GM19099 (cell line): ENCODE results near the gene PHTF2.

ENCODE experiments used
- POLR2A ChIP-seq: IDR thresholded peaks from 3 replicates; pipeline ENCODE4 v1.6.1; 2011; ENCODE audit warnings: low read depth; ENCODE audit not compliant: insufficient read length; ENCODE audit errors: extremely low read depth

Gene PHTF2

GRCh38 chr7:77878500-77878899 lies 79.9 kb downstream of the PHTF2 start:
- TF ChIP-seq POLR2A, result no peak

GRCh38 chr7:77879272-77879671 lies 80.7 kb downstream of the PHTF2 start:
- no peak for TF ChIP-seq POLR2A

DNA sequence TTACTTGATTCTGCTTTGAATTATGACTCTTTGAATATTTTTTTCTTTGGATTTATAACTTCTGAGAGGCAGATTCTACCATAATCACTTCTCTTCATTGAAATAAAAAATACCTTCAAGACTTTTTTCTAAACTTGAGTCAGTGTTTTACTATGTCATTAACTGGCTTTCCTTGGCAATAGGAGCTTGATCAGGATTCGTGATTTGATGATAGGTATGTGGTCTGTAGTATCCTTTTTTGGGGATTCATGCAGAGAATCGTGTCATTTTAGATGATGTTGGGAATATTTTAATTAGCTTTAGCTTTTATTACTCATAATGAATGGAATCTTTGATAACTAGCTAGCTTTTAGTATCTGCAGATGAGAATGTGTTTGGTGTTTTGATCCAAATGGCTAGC lies 83.3 kb downstream of the PHTF2 start:
- no peak for TF ChIP-seq POLR2A

DNA sequence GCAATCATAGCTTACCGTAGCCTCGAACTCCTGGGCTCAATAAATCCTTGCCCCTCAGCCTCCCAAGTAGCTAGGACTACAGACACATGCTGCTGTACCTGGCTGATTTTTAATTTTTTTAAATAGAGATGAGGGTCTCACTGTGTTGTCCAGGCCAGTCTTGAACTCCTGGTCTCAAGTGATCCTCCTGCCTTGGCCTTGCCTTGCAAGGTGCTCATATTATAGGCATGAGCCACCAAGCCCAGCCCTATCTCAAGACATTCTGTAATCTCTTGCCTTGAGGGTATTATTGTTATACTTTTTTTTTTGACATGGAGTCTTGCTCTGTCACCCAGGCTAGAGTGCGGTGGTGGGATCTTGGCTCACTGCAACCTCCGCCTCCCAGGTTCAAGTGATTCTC lies 86.6 kb downstream of the PHTF2 start:
- TF ChIP-seq POLR2A, result no peak

- no peak for TF ChIP-seq POLR2A
Measured at GRCh38 chr7:77887567-77887966, 89.0 kb downstream of the PHTF2 start.

GRCh38 chr7:77888998-77889397 lies 90.4 kb downstream of the PHTF2 start:
- TF ChIP-seq POLR2A, result no peak

- TF ChIP-seq POLR2A, result no peak
Measured at GRCh38 chr7:77893813-77894212, 95.2 kb downstream of the PHTF2 start.

DNA sequence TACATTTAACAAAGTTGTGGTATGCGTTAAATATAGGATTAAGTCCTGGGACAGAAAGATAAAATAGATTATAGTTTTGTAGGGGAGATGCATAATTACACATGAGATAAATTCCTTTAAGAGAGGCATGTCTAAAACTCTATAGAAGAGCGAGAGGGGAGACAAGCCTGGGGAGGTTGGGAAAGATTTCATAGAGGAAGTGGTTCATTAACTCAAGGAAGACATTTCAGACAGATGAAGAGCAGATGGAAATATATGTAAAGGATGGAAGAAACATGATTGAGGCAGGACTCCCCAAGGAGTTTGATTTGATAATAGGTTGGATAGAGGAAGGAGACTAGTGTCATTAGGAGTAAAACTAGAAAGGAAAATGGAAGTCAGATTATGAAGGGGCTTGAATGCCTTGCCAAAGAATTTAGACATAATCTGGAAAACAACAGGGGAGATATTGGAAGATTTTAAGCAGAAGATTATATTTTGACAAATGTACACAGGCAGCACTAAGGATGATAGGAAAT lies 96.1 kb downstream of the PHTF2 start:
- TF ChIP-seq POLR2A, result no peak

DNA sequence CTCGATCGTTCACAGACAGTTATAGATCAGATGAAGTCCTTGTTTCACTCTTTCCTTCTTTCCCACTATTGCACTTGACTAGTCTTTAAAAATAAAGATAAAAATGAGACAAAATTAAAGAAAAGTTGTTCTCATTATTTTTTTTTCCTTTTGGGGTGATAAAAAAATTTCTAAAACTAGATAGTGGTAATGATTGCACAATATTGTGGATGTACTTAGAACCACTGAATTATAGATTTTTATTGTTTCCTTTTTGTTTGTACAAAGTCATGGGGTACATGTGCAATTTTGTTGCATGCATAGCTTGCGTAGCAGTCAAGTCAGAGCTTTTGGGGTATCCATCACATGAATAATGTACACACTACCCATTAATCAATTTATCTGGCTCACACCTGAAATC lies 97.3 kb downstream of the PHTF2 start:
- no peak for TF ChIP-seq POLR2A

GRCh38 chr7:77897004-77897547 lies 98.5 kb downstream of the PHTF2 start:
- no peak for TF ChIP-seq POLR2A

DNA sequence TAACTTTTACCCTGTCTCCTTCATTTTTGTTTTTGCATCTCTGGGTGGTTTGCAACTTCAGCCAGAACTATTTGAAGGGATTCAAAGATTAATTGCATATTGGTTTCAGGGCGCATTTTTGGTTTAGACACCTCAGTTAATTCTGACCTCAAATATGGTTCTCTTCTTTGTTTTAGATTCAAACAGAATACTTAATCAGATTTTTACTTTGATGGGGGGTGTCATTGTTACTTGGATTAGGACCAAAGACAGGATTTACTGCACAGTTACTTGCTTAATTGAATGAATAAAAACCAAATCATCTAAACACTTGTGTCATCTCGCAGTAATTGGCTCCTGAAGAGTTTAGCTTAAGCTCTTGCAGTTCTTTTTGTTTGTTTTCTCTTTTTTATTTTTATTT lies 100.9 kb downstream of the PHTF2 start:
- no peak for TF ChIP-seq POLR2A

GRCh38 chr7:77903597-77903996 lies 105.0 kb downstream of the PHTF2 start:
- TF ChIP-seq POLR2A, result no peak

- no peak for TF ChIP-seq POLR2A
Measured at GRCh38 chr7:77904252-77904651, 105.7 kb downstream of the PHTF2 start.

- no peak for TF ChIP-seq POLR2A
Measured at GRCh38 chr7:77907281-77907680, 108.7 kb downstream of the PHTF2 start.

DNA sequence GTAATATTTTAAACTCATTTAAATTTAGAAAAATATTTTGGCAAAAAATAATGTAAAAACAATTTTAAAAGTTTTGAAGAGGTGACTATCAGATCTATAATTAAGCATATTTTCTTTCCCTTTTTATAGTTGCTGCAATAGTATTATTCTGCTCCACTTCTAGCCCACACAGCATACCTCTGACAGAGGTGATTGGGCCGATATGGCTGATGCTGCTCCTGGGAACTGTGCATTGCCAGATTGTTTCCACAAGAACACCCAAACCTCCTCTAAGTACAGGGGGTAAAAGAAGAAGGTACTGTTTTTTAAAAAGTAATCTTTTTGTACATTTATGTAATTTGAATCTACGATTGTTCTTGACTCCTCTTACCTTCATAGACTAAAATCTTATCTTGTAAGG lies 110.1 kb downstream of the PHTF2 start:
- TF ChIP-seq POLR2A, result no peak

- no peak for TF ChIP-seq POLR2A
Measured at GRCh38 chr7:77910124-77910523, 111.6 kb downstream of the PHTF2 start.

DNA sequence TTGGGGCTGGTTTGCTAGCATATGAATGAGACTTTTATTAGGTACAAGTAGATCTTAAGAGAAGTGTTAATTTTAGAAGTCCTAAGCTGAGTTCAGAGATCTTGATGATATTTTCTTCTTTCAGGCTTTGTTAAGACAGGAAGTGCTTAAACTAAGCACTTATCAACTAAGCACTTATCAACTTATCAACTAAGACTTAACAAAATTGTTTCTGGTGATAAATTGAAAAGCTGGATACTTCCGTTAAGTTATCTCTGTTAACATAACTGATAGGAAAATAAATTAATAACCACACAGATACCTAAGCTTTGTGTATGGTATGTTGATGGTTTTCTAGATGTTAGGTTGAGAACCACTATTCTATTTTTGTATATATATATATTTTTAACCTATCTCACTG lies 113.7 kb downstream of the PHTF2 start:
- no peak for TF ChIP-seq POLR2A
